Stimulated activated CD8-positive, alpha-beta memory T cell treated with anti-CD3 and anti-CD28 coated beads, Interleukin-12 subunit alpha, Interleukin-12 subunit beta, amount 100 ng/mL, for 4 hours (primary cell): Measurements from ENCODE around the gene PSMD2.
"Not testable (repeated sequence)": the region's sequence is repeated elsewhere in the genome, so short reads cannot be mapped to it uniquely, and the experiment has no call there.

ENCODE experiments used
- DNase-seq: peaks from one replicate; pipeline ENCODE4 v3.0.0-alpha.2; 2020; ENCODE audit warnings: low read depth

PSMD2 gene

DNA sequence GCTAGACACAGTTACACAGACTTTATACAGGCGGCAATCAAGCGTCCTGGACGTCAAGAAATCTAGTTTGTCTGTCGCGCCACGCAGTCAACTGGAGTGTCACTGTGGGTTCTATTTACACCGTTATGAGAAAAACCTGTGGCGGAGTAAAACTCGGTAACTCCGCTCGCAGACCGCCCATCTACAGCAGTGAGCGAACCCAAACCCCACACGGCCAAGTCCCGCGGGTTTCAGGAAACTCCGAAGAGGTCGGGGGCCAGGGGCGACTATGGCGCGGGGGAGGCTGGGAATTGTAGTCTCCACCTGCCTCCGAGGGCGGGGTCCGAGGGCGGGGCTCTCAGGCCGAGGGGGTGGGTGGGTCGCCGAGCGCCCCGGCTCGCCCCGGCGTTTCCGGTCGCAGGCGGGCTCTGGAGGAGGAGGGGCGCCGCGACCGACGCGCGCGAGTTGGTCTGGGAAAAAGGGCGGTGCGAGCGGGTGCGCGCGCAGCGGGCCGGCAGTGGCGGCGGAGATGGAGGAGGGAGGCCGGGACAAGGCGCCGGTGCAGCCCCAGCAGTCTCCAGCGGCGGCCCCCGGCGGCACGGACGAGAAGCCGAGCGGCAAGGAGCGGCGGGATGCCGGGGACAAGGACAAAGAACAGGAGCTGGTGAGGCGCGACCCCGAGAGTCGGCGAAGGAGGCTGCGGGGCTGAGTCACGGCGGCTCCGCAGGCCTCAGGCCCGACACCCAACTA lies at the start of gene PSMD2:
Gene PSMD2, plus strand, starts transcription at position 483 of the 729 bp plus-strand sequence. Its CDS starts 26 bp downstream, at position 509.
- DNase-seq: peak; percentile 98

DNA sequence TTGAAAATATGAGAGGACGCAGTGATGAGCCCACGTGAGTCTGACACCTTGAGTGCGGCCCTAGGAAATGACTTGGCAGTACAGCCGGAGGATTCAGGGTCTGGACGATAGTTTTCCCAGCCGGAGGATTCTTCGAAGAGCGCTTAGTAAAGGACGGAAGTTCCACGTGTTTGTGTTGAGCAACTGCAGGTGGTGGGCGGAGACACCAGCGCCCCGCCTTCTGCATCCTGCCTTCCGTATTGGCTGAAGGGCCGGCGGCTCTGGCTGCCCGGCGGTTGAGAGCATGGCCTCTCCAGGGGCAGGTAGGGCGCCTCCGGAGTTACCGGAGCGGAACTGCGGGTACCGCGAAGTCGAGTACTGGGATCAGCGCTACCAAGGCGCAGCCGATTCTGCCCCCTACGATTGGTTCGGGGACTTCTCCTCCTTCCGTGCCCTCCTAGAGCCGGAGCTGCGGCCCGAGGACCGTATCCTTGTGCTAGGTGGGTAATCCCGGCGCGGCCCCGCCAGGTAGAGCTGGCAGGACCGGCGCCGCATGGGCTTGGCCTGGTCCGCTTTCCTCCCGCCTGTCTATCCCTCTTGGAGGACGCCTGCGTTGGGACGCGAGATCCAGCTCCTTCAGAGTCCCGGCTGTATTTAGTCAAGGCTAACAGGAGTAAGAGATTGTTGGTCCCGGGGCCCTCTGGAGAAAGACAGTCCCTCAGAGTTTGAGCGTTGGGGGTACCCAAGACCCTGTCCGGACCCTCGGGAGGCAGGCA lies 49.5 kb upstream of the PSMD2 start, which contains the start of gene EEF1AKMT4:
Gene EEF1AKMT4, plus strand, starts transcription at position 261 of the 755 bp plus-strand sequence. Its CDS starts 23 bp downstream, at position 284.
- DNase-seq: peak; percentile 90

DNA sequence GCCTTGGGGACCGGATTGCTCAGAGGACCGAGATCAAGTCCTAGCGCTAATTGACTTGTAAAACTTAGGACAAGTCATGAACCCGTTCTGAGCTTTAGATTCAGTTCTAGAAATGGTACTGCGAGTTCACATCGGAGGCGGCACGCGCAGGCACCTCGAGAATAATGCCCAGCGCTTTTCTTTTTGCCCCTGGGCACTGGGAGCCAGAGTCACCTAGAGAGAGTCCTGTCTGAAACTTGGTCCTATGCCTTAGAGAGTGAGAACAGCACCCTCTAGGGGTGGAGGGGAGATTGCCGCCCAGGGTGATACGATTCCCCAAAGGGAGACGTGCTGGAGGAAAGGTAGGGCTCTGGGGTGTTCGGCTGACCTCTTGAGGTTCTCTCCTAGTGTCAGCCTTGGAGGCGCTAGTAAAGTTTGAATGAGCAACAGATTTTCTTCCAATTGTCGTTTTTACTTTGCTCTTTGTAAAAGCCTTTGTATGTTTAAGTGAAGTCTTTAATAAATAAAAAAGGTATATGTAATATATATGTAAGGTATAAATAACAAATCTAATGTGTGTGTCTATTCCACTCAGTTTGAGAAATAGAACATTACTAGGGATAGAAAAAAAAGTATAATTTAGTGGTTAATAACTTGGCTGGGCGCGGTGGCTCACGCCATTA lies 48.7 kb upstream of the PSMD2 start:
- DNase-seq: peak; percentile 71

DNA sequence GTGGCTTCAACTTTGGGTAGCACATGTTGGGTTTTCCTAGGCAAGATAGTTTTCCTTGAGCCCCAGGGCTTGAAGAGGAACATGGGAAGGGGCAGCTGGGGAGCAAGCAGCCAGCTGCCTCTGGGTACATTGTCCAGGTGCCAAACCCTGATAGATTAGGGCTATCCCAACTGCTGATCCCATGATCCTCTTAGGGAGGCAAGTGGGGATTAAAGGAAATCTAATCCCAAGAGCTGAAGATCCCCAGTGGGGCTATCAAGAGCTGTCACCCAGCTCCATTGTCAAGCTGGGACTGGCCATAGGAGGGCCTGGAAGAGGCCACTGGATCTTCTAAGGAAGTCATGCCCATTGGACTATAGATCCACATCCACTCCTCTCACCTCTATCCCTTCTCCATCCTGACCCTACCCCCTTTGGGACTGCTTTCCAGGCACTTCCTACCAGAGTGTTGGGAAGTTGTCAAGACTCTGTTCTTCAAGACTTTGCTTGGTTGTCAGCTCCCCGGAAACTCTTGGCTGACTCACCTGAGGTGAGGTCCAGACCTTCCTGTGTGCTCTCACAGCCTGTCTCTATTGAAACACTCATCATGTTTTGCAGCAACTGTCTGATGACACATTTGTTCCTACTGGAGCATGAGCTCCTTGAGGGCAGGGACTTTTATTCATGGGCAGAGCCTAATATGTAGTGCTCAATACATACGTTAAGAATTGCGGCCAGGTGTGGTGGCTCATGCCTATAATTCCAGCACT lies 43.6 kb upstream of the PSMD2 start:
- DNase-seq: no peak

DNA sequence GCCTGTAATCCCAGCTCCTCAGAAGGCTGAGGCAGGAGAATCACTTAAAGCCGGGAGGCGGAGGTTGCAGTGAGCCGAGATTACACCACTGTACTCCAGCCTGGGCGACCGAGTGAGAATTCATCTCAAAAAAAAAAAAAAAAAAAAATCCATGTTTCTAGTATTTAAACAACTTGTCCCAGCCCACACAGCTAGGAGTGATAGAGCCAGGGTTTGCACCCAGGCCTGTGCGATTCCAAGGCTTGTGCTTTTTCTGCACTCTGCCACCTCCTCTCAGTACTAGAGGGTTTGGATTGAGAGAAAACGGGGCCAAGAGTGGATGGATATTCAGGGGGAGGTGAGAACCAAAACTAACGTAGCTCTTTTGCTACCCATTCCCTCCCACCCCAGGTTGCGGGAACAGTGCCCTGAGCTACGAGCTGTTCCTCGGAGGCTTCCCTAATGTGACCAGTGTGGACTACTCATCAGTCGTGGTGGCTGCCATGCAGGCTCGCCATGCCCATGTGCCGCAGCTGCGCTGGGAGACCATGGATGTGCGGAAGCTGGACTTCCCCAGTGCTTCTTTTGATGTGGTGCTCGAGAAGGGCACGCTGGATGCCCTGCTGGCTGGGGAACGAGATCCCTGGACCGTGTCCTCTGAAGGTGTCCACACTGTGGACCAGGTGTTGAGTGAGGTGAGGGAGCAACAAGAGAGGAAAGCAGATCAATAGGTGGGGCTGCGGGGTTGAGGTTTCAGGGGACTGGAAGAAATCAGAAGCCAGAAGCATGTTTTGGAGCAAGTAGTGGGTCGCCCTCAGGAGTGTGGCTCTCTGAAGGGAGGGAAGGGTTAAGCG lies 41.7 kb upstream of the PSMD2 start:
- no peak for DNase-seq

DNA sequence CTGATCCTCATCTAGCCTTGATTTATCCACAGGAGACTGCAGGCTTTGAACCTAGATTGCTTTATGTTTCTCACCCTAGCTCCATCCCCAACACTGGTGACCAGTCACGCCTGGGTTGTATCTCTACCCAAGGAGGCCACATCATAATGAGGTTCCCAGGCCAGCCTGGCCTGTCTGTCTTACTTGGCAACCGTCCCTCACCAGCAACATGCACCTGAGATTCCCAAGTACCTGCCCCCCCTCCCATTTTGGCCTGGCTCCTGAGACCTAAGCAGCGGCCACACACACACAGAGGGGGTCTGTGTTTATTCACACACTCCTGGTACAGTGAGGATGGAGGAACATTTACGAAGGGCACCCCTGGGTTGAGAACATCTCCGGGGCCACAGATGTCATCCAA lies 40.1 kb upstream of the PSMD2 start:
- no peak for DNase-seq

DNA sequence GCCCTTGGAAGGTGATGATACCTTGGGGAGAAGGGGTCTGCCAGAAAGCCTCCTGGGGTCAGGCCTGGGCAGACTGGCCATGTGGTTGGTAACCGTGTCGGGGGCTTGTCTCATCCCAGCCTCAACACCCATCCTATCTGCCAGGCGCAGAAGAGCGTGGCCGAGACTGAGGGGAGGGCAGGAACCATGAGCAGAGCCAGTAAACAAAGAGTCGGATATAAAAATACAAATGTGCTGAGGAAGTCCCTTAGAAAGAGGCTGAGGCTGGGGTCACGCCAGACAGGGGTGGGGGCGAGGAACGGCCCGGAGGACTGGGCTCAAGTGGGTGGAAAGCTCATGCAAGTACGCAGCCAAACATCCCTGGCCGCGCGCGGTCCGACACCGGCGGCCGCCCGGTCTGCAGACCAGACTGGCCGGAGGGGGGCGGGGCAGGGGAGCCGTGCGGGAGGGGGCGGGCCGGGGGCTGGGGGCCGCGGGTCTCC lies 39.6 kb upstream of the PSMD2 start:
- no peak for DNase-seq

DNA sequence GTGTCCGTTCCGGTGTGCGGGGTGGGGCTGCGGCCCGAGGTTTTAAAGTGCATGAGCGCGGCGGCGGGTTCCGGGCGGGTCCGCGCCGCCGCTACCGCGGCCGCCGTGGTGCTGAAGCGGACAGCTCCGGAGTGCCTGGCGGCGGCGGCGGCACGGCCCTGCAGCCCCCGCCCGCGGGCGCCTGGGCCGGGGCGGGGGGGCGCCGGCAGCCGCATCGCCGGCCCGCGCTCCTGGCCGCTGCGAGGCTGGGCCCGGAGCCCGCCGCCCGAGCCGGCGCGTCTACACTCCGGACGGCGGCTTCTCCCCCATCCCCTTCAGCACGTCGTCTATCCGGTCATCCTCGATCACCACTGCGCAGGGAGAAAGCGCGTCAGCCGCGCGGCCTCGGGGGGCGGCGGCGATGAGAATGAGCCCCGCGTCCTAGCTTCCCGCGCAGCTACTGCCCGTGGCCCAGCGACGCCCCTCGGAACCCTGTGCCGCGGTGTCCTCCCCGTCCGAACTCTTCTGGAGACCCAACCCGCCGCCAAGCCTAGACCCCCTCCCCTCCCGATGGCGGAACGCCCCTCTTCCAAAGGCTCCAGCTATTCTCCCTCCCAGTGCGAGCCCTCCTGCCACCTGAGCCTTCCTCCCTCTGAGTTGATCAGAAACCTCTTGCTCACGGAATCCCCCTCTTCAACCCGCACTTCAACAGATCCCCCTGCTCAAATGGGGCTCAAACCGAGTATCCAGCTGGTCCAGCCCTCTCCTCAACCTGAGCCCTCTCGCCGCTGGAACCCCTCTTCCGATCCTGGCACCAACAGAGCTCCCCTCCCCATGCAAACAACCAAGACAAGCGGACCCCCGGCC lies 38.9 kb upstream of the PSMD2 start:
- no peak for DNase-seq

DNA sequence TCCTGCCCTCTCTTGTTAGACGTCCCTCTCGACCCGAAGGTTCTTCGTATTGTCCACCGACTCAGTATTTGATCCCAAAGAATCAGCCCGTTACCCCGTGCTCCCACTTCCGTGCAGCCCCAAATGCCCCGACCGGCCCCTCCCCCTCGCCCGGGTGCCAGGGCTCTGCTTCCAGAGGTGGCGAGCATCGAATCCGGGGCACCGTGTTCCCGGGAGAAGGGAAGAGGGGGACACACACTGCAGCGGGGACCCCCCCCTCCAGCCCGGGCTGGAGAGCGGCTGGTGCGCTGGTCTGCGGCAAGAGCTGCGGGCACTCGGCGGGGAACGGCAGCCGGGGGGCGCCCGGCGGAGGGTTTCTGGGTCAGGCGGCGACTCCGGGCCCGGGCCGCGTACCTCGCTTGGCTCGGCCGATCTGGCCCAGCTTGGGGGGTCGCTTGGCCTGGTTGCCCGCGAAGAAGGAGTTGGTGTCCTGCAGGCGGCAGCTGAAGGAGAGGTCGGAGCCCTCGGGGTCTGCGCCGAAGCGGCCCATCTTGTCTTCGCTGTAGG lies 38.2 kb upstream of the PSMD2 start:
- no peak for DNase-seq

DNA sequence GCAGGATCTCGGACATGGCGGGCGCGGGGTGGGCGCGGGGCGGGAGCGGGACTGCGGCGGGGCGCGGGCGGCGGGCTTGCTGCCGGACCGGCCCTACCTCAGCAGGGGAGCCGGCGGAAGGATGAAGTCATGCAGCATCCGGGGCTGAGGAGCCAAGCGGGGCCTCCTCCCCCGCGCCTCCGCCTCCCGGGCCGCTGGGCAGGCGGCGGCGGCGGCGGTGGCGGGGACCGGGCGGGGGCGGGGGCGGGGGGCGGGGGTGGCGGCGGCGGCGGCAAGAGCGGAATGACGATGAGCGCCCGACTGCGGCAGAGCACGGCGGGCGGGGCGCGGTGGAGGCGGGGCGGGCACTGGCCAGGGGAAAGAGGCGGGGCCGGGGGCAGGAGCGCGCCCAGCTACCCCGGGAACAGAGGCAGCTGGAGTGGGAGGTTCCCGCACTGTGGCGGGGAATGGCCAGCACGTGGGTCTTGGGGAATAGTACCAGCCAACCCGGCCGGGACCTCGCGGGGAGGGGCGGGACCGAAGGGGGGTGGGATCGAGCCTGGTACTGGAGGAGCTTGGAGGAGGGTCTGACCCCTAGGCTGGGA lies 37.7 kb upstream of the PSMD2 start, which contains the start of gene CAMK2N2:
Gene CAMK2N2, minus strand, starts transcription at position 284 of the 584 bp plus-strand sequence. Its CDS starts 268 bp downstream, at position 16.
- peak; percentile 43 for DNase-seq

DNA sequence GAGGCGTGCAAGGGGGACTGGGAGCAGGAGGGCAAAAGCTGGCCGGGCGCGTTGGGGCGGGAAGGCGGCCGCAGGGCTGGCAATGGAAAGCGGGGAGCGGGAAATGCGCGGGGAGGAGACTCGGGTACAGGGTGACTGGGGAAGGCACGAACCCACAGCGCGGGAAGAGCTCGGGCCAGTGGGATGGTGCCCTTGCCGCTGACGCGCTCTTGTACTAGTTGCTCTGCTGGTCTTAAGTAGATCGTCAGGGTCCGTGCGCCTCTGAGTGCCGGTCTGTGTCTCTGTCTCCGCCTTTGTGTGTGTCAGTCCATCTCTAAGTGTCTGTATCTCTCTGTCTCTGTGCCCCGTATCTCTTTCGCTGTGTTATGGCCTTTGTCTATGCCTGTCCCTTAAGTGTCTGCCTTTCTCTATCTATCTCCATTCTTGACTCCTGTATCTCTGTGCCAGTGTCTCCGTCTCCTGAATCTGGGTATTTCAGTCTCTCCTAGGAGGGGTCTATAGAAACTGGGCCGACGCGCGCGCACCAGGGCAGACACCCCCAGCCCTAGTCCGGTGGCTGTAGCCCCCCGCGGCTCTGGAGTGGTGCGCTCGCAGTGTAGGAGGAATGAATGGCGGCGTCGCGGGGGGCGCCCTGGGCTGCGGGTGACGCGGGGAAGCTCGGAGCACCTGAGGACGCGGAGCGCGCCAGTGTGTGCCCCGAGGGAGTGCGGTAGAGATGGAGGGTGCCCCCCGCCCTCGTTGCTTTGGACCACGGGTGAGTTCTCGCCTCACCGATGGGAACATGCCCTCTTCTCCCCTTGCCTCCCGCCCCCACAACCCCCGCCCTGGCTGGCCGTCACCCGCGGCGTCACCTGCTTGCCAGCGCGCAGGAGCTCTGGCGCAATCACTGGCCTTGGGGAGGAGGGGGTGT lies 36.9 kb upstream of the PSMD2 start:
- DNase-seq: no peak

DNA sequence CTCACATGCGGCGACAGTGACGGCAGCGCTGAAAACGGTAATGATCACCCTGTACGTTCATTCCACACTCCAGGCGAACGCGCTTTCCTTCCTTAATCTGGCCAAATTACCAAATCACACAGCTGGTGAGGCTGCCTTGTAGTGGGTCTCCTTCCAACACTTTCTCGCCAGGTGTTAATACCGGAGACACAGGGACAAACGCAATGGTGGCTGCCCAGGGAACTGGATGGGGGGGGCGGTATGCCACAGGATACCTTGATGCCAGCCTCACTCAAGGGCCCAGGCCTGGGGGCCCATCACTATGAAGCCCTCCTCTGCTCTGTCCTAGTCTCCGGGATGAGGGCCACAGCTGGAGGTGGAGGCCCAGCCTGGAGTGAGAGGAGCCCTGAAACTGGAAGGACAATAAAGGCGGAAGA lies 36.3 kb upstream of the PSMD2 start:
- DNase-seq: no peak

DNA sequence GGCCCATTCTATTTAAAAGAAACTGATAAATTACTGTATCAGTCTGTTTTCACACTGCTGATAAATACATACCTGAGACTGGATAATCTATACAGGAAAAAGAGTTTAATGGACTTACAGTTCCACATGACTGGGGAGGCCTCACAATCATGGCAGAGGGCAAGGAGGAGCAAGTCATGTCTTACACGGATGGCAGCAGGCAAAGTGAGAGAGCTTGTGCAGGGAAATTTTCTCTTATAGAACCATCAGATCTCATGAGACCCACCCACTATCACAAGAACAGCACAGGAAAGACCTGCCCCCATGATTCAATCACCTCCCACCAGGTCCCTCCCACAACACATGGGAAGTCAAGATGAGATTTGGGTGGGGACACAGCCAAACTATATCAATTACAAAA lies 31.8 kb upstream of the PSMD2 start:
- not testable (repeated sequence) for DNase-seq

DNA sequence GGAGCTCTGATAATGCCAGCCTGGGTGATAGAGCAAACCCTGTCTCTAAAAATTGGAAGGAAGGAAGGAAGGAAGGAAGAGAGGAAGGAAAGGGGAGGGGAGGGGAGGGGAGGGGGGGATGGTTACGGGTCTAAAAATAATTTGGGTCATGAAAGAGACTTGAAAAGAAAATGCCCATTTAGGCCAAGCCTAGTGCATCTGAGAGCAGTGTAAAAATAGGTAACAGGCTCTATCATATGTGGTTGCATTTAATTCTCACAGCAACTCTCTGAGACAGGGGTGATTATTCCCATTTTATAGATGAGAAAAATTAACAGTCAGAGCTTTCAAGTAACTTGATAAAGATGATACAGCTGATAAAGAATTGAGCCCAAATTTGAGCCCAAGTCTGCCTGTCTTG lies 26.8 kb upstream of the PSMD2 start:
- no peak for DNase-seq

DNA sequence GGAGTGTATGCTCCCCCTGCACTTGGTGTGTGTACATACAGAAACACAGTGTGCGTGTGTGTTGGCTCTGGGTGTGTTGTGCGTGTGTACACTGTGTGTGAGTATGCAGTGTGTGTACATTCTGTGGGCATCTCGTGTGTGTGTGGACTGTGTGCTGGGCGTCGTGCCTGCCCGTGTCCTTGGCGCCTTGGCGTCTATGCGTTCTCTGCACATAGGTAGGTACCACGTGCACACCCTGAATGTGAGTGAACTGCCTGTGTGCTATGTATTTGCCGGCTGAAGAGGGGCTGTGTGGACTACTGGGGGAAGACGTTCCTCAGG lies 23.7 kb upstream of the PSMD2 start:
- DNase-seq: no peak

DNA sequence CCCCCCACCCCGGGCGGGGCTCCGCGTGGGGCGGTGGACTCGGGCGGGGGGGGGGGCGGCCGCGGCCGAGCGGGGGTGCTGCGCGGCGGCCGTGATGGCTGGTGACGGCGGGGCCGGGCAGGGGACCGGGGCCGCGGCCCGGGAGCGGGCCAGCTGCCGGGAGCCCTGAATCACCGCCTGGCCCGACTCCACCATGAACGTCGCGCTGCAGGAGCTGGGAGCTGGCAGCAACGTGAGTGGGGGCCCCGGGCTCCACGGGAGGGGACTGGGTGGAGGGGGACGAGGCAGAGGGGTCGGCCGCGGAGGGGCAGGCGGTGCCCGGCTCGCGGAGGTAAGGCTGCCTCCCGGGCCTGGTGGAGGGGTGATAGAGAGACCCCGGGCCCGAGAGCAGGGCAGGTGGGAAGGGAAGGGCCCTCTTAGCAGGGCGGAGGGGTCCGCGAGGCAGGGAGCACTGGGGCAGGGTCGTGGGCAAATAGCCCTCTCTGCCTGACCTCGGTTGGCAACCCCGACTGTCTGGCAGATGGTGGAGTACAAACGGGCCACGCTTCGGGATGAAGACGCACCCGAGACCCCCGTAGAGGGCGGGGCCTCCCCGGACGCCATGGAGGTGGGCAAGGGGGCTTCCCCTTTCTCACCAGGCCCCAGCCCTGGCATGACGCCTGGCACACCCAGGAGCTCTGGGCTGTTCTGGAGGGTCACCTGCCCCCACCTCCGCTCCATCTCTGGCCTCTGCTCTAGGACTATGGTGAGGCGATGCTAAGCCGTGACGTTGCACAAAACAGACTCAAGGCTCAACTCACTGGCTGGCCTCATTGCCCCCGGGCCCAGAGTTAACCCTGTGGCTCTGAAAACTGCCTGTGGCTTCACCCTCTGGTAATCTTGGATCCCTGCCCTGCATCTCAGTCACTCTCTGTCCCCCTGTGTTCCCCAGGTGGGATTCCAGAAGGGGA lies 22.8 kb upstream of the PSMD2 start, which contains the start of gene ECE2:
Gene ECE2, plus strand, starts transcription at position 62 of the 950 bp plus-strand sequence. Its CDS starts 132 bp downstream, at position 194.
- no peak for DNase-seq

DNA sequence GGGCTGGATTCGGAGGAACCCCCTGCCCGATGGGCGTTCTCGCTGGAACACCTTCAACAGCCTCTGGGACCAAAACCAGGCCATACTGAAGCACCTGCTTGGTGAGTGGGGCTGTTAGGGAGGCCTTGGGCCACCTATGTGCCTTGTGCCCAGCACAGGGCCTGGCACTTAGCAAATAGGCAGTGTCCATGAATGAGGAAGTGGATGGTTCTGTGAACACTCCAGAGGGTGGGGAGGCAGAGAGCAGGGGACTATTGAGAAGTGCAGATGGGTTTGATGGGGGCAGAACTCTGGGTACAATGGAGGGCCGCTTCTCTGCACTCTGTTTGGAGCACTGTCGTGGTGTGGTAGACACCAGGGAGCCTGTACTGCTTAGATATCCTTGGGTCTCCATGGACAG lies 21.7 kb upstream of the PSMD2 start:
- DNase-seq: no peak
